ENCODE data around the gene VPS33A. TPM values are rescaled to one million over a fixed set of nuclear protein-coding genes. Genes with fewer than 3 reads are reported as not detected.
A peak's percentile ranks its signal among the peaks of the same experiment; 100 is the strongest.

VPS33A gene
- total and polyA plus RNA-seq, 2 of the 13 experiments (the other 11 are each of a cell fraction or from before 2014, with no cell fraction given), result 11.0 to 43.6 TPM

- TF ChIP-seq ZNF318 (CRISPR knock-in tag; IDR thresholded peaks at IDR 0.05) (0 out of 2 replicates have a peak, but pooled peaks have one; percentile 40), ZNF3 (CRISPR knock-in tag; IDR thresholded peaks at IDR 0.05) (no peak), MXD1 (CRISPR knock-in tag; IDR thresholded peaks at IDR 0.05) (peak; percentile 84), ZNF850 (CRISPR knock-in tag; conservative IDR thresholded peaks at IDR 0.05) (peak; percentile 70; the same call in 1 of the 2 replicates), FOSL1 (CRISPR knock-in tag; IDR thresholded peaks at IDR 0.05; ENCODE audit: borderline replicate concordance) (no peak), FUBP1 (CRISPR knock-in tag; IDR thresholded peaks at IDR 0.05; ENCODE audit: borderline replicate concordance) (0 out of 2 replicates have a peak, but pooled peaks have one; percentile 55), AHDC1 (CRISPR knock-in tag; IDR thresholded peaks at IDR 0.05; ENCODE audit: borderline replicate concordance) (peak; percentile 34; the same call in 1 of the 2 replicates), CENPT (CRISPR knock-in tag; IDR thresholded peaks at IDR 0.05; ENCODE audit: low read depth) (no peak; the same call in 1 of the 2 replicates)
- TF ChIP-seq, protein P1, sequence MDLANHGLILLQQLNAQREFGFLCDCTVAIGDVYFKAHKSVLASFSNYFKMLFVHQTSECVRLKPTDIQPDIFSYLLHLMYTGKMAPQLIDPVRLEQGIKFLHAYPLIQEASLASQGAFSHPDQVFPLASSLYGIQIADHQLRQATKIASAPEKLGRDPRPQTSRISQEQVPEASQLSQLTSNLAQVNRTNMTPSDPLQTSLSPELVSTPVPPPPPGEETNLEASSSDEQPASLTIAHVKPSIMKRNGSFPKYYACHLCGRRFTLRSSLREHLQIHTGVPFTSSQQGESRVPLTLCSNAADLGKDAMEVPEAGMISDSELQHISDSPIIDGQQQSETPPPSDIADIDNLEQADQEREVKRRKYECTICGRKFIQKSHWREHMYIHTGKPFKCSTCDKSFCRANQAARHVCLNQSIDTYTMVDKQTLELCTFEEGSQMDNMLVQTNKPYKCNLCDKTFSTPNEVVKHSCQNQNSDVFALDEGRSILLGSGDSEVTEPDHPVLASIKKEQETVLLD (CRISPR knock-in tag; IDR thresholded peaks at IDR 0.05; ENCODE audit: low read depth), result peak; percentile 99
Measured at GRCh38 chr12:122266230-122266901, at the start of gene VPS33A (continued).

Data from HepG2 (cell line).